Left lung (tissue), 10 donors: ENCODE results near the gene DEFB112. TPM values are rescaled to one million over a fixed set of nuclear protein-coding genes. Genes with fewer than 3 reads are reported as not detected.

Experiments
- ATAC-seq: fragments of 200-7000 bp; cut with Tn5 transposase; one replicate; pipeline ENCODE4 v1.9.1; 2020; ENCODE audit warnings: moderate library complexity
- DNase-seq, 4 donors: peaks; one replicate each; pipeline ENCODE4 v3.0.0-alpha.2; 2013 to 2020
- H3K27ac ChIP-seq, 2 donors: fragments of 200-600 bp; sonication (generic) in 1 of 2; one replicate each; pipeline versions ENCODE4 v1.5.0 to v1.8.0; 2020 to 2021
- H3K27me3 ChIP-seq, 2 donors: fragments of 200-600 bp; sonication (generic) in 1 of 2; one replicate each; pipeline versions ENCODE4 v1.5.0 to v1.8.0; 2020 to 2021
- H3K36me3 ChIP-seq, 2 donors: fragments of 200-600 bp; sonication (generic) in 1 of 2; one replicate each; pipeline versions ENCODE4 v1.5.0 to v1.8.0; 2020 to 2021
- H3K4me1 ChIP-seq, 2 donors: fragments of 200-600 bp; one replicate each; pipeline ENCODE4 v1.8.0; 2021
- H3K4me3 ChIP-seq, 2 donors: fragments of 200-600 bp; sonication (generic) in 1 of 2; one replicate each; pipeline versions ENCODE4 v1.5.0 to v1.8.0; 2020 to 2021; ENCODE audit warnings: mild to moderate bottlenecking in 1 of 2
- H3K9me3 ChIP-seq, 2 donors: fragments of 200-600 bp; sonication (generic) in 1 of 2; one replicate each; pipeline versions ENCODE4 v1.5.0 to v1.8.0; 2020 to 2021
- intact Hi-C, 2 donors: fragments of 100-400 bp; cut with DNase I; formaldehyde crosslinking; loops; one replicate each; pipeline versions ENCODE4 v1.11.2 to v1.14.2; 2022
- polyA plus RNA-seq, 6 donors: library from polyadenylated mRNA; unstranded; fragments of 120-200 nt; gene quantifications; one replicate each; pipeline ENCODE4 v1.2.1, GENCODE V29; 2013; ENCODE audit not compliant: insufficient read length in 6 of 6
- total RNA-seq, 2 donors: library from RNA; stranded (reverse); fragmentation: NEBNext Ultra II Directional; extraction: Animal tissue kit (Norgen Biotek cat#: 25700); gene quantifications; one replicate each; pipeline ENCODE4 v1.2.1, GENCODE V29; 2021
- TF ChIP-seq, protein P1 (sequence below), 2 donors: fragments of 200-600 bp; sonication (generic) in 1 of 2; IDR thresholded peaks; one replicate each; pipeline versions ENCODE4 v1.5.0 to v1.8.0; 2021; ENCODE audit warnings: antibody characterized with exemption in 2 of 2
- donor health status: DM: no; HTN: yes; CAD: no.
- donor health status: DM: no; HTN: no; CAD: no.

The DEFB112 gene
- total and polyA plus RNA-seq, 8 donors = not detected

DNA sequence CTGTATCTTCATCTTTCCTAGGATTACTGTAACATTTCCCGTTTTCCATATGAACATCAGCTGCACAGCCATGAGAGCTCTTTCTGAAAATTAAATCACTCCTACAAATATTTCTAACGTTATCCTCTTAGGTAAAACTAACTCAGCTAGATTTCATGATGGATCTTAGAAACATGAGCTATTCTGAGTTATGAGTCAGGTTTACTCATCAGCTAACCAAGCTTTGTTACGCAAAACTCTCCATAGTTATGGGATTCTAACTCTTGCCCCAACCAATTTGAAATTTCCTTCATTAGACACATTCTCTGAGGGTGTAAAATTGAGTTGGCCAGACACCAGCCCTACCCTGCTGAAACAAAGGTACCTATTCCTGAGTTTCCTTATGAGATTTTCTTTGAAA, 41.9 kb downstream of the DEFB112 start:
- Histone ChIP-seq H3K9me3 (no peaks in the 10 kb centered on the region), H3K27me3 (no peaks in the 10 kb centered on the region), H3K4me1 (no peaks in the 10 kb centered on the region), H3K27ac (no peak overlapping the region), H3K36me3 (no peaks in the 10 kb centered on the region), H3K4me3 (no peak overlapping the region)
- DNase-seq = no peak
- no peak for ATAC-seq
- intact Hi-C loops = no loop called here
- TF ChIP-seq, protein P1, sequence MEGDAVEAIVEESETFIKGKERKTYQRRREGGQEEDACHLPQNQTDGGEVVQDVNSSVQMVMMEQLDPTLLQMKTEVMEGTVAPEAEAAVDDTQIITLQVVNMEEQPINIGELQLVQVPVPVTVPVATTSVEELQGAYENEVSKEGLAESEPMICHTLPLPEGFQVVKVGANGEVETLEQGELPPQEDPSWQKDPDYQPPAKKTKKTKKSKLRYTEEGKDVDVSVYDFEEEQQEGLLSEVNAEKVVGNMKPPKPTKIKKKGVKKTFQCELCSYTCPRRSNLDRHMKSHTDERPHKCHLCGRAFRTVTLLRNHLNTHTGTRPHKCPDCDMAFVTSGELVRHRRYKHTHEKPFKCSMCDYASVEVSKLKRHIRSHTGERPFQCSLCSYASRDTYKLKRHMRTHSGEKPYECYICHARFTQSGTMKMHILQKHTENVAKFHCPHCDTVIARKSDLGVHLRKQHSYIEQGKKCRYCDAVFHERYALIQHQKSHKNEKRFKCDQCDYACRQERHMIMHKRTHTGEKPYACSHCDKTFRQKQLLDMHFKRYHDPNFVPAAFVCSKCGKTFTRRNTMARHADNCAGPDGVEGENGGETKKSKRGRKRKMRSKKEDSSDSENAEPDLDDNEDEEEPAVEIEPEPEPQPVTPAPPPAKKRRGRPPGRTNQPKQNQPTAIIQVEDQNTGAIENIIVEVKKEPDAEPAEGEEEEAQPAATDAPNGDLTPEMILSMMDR (IDR thresholded peaks at IDR 0.05) = no peak

DNA sequence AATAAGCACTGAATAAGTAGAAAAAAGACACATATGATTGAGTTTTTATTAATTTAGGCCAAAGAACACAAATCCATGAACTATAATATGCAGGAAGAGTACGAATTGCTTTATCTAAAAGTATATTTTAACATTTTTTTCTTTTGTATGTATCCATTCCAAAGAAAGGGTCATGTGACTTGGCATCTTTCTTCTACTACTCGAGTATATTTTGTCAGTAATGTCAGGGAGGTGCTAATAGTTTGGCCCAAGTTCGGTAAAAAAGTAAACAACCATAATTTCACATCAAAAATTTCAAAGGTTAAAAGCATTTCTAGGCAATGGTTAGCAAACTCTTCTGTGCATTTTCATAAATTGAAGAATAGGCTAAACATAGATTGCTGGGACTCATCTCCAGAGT, 46.6 kb downstream of the DEFB112 start:
- H3K27me3 ChIP-seq = no peaks in the 10 kb centered on the region
- TF ChIP-seq, protein P1 (IDR thresholded peaks at IDR 0.05) = no peak
- intact Hi-C loops = no loop called here

DNA sequence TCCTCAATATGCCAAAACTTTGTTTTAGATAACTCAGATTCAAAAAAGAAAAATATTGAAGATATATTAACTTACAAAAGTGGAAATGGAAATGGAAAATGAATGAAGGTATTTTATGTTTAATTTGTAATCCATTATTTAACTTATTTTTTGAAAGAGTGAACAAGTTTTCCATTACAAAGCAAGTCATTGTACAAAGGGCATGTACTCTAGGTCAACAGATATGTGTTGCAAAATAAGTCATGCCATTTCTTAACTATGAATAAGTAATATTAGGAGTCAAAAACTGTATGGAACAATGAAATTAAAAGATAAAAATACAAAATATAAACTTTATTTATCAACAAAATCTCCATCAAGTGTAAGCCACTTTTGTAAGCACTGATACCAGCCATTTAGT, 54.5 kb downstream of the DEFB112 start:
- DNase-seq (no peak), ATAC-seq (no peak)
- no peaks in the 10 kb centered on the region for H3K9me3 ChIP-seq
- TF ChIP-seq, protein P1 (IDR thresholded peaks at IDR 0.05) = no peak
- H3K27ac ChIP-seq = no peak overlapping the region
- no peaks in the 10 kb centered on the region for H3K27me3 ChIP-seq
- no peaks in the 10 kb centered on the region for H3K36me3 ChIP-seq
- intact Hi-C loops = no loop called here
- H3K4me3 ChIP-seq = no peak overlapping the region
- no peaks in the 10 kb centered on the region for H3K4me1 ChIP-seq

More for the DNA sequence above, 46.6 kb downstream of the DEFB112 start:
- DNase-seq (no peak), ATAC-seq (no peak)
- no peaks in the 10 kb centered on the region for H3K36me3 ChIP-seq
- no peak overlapping the region for H3K4me3 ChIP-seq
- no peaks in the 10 kb centered on the region for H3K4me1 ChIP-seq
- H3K9me3 ChIP-seq = no peaks in the 10 kb centered on the region
- H3K27ac ChIP-seq = no peak overlapping the region

Other genes starting within 250 kb of the DEFB112 start
- gene CRISP1, start 183.4 kb downstream of the DEFB112 start, total RNA-seq = not detected
- not detected for gene CRISP1, start 183.4 kb downstream of the DEFB112 start, polyA plus RNA-seq
- not detected for gene DEFB114, start 85.8 kb downstream of the DEFB112 start, total RNA-seq
- gene DEFB114, start 85.8 kb downstream of the DEFB112 start, polyA plus RNA-seq = not detected
- gene DEFB113, start 80.3 kb downstream of the DEFB112 start, total RNA-seq = not detected
- gene DEFB113, start 80.3 kb downstream of the DEFB112 start, polyA plus RNA-seq = not detected
- gene DEFB110, start 27.9 kb downstream of the DEFB112 start, total RNA-seq = not detected
- not detected for gene DEFB110, start 27.9 kb downstream of the DEFB112 start, polyA plus RNA-seq